ENCODE results near the gene PSMC3. TPM values are rescaled to one million over a fixed set of nuclear protein-coding genes. Genes with fewer than 3 reads are reported as not detected.
"Not testable (repeated sequence)": the region's sequence is repeated elsewhere in the genome, so short reads cannot be mapped to it uniquely, and the experiment has no call there.

Gene PSMC3
- 101 TPM for polyA plus RNA-seq

DNA sequence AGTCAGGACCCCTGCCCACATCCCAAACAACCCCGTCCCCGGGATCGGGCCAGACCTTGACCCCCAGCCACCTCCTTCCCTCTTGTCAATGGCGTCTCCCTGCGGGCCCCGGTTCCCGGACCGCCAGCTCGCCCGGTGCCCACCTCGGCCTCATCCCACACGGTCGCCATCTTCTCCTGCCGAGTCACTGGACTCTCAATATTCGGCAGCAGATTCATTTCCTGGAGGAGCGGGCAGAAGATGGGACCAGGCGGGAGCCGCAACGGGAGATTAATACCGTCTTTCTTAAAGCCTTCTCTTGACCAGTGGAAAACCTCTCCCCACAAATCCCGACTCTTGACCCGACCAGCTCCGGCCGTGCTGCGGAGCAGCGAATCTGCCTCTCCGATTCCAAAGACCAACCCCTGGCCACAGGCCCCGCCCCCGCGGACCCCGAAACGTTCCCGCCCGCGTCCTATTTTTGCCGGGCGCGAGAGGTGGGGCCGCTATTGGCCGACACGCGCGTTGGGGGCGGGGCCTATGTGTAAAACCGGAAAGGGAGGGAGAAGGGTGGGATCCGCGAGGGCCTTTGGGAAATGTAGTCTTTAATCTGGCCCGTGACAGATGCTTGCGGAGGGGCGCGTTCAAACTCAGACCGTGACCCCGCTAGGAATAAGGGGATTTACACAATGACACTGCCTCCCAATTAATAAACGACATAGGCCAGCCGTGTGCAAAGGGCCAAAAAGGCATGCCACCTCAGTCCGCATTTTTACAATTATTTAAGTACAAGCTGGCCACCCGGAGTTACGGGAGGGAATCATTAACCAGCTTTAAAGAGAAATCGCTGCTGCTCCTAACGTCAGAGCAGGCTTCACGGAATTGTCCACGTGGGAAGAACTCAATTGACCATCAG lies at the start of gene PSMC3:
Gene PSMC3 (minus strand): TSS at position 378 of the 895 bp plus-strand sequence. CDS start 160 bp downstream, at position 218.
- Mint-ChIP-seq H3K4me3 (peak within 1 kb of the TSS; percentile 98 to 100 (median 100)), H3K9me3 (no peaks in the 10 kb centered on the region), H3K27me3 (peaks cover 2% of the 10 kb centered on the region), H3K36me3 (peaks cover 5% of the 10 kb centered on the region), H3K4me1 (peaks cover 15 to 21% (median 19%) of the 10 kb centered on the region in 3 donors), H3K27ac (peak within 1 kb of the TSS; percentile 86 to 99 (median 98))

DNA sequence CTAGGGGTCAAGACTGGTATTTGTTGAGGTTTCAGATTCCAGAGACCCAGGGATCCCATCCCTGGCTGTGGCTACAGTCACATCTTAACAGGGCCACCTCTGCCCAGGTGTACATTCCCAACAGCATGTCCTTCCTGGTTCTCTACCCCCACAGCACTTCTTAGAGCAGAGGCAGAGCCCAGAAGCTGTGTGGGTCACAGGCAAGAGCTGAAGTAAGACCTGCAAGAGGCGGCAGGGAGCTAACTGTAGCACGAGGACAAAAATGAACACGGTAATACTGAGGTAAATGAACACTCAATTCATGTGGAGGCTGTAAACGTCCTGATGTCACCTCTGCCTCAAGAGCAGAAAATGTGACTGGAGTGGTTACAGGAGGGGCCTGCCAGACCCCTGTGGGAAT lies 44.4 kb upstream of the PSMC3 start:
- peaks cover 3% of the 10 kb centered on the region for H3K36me3 Mint-ChIP-seq
- H3K4me3 Mint-ChIP-seq: no peak overlapping the region
- peak overlapping the region in 1 of 3 donors; percentile 69 for H3K27ac Mint-ChIP-seq
- H3K4me1 Mint-ChIP-seq: peaks cover 0 to 2% (median 0%) of the 10 kb centered on the region in 3 donors
- no peaks in the 10 kb centered on the region for H3K9me3 Mint-ChIP-seq
- H3K27me3 Mint-ChIP-seq: no peaks in the 10 kb centered on the region

- Mint-ChIP-seq H3K4me1 (peaks cover 0 to 3% (median 2%) of the 10 kb centered on the region in 3 donors), H3K9me3 (no peaks in the 10 kb centered on the region), H3K4me3 (no peak overlapping the region), H3K27me3 (no peaks in the 10 kb centered on the region), H3K36me3 (peaks cover 3% of the 10 kb centered on the region), H3K27ac (peak overlapping the region in 2 of 3 donors; percentile 14 to 32)
Observed at GRCh38 chr11:47469361-47470179, 43.3 kb upstream of the PSMC3 start.

DNA sequence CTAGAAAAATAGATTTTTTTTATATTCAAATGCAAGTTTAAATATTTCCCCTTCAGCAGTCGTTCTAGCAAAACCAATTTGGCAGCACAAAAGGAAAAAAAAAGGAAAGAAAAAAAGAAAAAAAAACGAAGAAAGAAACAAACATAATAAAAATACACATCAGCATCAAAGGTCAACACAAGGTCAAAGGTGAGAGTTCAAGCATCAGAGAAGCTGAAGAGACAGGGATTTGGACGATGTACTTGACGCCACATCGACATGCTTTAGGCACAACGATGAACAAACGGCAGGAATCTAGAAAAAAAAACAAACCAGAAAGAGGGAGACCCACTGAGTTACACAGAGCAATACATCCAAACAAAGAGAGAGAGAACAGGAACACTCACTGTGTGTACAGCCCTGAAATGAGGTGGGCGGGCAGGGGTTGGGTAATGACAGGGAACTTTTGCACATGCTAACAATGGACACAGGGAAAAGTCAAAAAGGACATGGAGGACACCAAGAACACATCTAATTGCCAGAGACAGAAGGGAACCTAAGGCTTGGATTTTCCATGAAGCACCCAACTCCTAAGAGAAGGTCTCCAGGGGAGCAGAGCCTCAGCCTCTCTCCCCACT lies 42.5 kb upstream of the PSMC3 start:
- Mint-ChIP-seq H3K36me3 (peaks cover 3% of the 10 kb centered on the region), H3K9me3 (no peaks in the 10 kb centered on the region), H3K4me1 (peaks cover 0 to 3% (median 2%) of the 10 kb centered on the region in 3 donors), H3K27me3 (no peaks in the 10 kb centered on the region), H3K4me3 (no peak overlapping the region), H3K27ac (peak overlapping the region in 1 of 3 donors; percentile 14)

DNA sequence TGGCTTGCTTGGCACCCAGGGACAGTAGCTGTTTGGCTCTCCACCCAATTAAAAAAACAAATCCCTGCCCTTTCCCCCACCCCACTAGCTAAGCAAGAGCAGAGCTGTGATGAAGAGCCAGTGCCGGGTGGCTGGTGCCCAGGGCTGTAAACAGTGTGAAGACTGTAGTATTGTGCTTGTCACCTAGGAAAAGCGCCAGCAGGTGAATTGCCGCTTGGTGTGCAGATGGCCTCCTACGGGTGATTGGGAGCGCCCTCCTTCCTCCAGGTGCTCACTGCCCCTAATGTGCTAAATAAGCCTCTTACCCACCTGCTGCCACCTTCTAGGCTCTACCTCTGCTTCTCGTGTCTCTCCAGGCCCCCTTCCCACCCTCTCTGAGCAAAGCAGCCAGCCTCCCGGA lies 41.1 kb upstream of the PSMC3 start:
- Mint-ChIP-seq H3K36me3 (peaks cover 3% of the 10 kb centered on the region), H3K27me3 (no peaks in the 10 kb centered on the region), H3K4me1 (peaks cover 0 to 3% (median 0%) of the 10 kb centered on the region in 3 donors), H3K27ac (peak overlapping the region in 1 of 3 donors; percentile 32), H3K9me3 (no peaks in the 10 kb centered on the region), H3K4me3 (no peak overlapping the region)

DNA sequence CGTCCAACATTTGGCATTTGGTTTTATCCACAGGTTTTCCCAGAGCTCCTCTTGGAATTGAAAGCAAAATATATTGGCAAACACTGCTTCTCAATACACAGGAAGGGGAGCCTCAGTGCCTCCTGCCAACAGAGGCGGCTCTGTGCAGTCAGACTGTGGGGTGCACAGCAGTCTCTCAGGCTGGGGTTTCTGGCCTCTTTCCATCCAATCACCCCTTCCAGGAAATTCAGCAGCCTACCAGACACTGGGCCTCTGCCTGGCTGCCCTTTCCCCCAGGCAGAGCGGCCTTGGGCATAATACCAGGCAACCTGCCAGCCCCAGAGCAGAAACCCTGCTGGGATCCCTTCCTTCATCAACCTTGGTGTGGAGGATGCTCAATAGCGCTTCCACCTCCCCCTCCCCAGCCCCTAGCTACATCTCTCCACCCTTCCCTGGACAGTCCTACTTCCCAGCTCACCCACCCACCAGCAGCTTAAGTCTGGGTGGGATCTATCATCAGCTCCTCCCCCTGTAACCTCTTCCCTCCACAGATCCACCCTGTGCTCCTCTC lies 40.5 kb upstream of the PSMC3 start:
- no peak overlapping the region for H3K4me3 Mint-ChIP-seq
- peak overlapping the region in 1 of 3 donors; percentile 32 for H3K27ac Mint-ChIP-seq
- H3K36me3 Mint-ChIP-seq: peaks cover 5% of the 10 kb centered on the region
- H3K9me3 Mint-ChIP-seq: no peaks in the 10 kb centered on the region
- no peaks in the 10 kb centered on the region for H3K27me3 Mint-ChIP-seq
- H3K4me1 Mint-ChIP-seq: peaks cover 0 to 3% (median 3%) of the 10 kb centered on the region in 3 donors

DNA sequence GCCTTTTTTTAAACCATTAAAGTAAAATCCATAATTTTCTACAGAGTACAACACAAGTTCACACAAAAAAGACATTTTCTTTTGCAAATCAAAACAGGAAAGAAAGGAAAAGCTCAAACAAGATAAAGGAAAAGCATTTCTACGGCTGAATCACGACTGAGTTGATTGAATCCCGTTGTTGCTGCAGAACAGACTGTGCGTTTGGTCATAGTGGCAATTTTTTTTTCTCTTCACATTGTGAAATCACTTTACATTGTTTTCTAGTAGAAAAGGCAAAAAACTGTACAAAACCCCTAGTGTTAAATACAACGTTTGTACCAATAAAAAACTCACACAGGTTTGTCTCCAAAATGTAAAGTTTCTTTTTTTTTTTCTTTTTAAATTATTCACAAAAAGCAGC lies 40.0 kb upstream of the PSMC3 start:
- H3K27me3 Mint-ChIP-seq: no peaks in the 10 kb centered on the region
- H3K27ac Mint-ChIP-seq: no peak overlapping the region
- peaks cover 5% of the 10 kb centered on the region for H3K36me3 Mint-ChIP-seq

DNA sequence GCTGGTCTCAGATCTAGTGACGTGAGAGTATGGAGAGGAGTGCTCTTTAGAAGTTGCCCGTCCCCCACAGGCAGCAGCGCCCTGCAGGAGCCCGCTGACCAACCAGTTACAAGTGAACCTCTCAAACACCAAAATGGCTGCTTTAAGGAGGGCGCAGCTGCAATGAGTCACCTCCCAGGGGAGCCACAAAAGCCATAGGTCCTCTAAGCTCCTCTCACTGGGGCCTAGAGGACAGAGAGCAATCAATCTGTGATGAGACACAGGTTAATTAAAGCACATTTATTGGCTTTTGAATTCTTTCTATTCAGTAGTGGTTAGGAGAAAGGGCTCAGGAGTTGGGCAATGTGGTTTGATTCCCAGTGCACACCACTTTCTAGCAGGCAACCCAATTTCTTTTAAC lies 38.2 kb upstream of the PSMC3 start:
- Mint-ChIP-seq H3K36me3 (peaks cover 5% of the 10 kb centered on the region), H3K4me3 (no peak overlapping the region), H3K27ac (no peak overlapping the region)

More for the DNA sequence above, 40.0 kb upstream of the PSMC3 start:
- Mint-ChIP-seq H3K4me3 (no peak overlapping the region), H3K4me1 (peaks cover 0 to 3% (median 3%) of the 10 kb centered on the region in 3 donors), H3K9me3 (no peaks in the 10 kb centered on the region)

GRCh38 chr11:47461876-47462275 lies 35.6 kb upstream of the PSMC3 start:
- Mint-ChIP-seq H3K4me1 (peaks cover 0 to 3% (median 3%) of the 10 kb centered on the region in 3 donors), H3K36me3 (peaks cover 2% of the 10 kb centered on the region), H3K9me3 (no peaks in the 10 kb centered on the region), H3K4me3 (no peak overlapping the region), H3K27ac (no peak overlapping the region), H3K27me3 (no peaks in the 10 kb centered on the region)

More for the DNA sequence above, 38.2 kb upstream of the PSMC3 start:
- Mint-ChIP-seq H3K9me3 (no peaks in the 10 kb centered on the region), H3K27me3 (no peaks in the 10 kb centered on the region), H3K4me1 (peaks cover 0 to 3% (median 3%) of the 10 kb centered on the region in 3 donors)

DNA sequence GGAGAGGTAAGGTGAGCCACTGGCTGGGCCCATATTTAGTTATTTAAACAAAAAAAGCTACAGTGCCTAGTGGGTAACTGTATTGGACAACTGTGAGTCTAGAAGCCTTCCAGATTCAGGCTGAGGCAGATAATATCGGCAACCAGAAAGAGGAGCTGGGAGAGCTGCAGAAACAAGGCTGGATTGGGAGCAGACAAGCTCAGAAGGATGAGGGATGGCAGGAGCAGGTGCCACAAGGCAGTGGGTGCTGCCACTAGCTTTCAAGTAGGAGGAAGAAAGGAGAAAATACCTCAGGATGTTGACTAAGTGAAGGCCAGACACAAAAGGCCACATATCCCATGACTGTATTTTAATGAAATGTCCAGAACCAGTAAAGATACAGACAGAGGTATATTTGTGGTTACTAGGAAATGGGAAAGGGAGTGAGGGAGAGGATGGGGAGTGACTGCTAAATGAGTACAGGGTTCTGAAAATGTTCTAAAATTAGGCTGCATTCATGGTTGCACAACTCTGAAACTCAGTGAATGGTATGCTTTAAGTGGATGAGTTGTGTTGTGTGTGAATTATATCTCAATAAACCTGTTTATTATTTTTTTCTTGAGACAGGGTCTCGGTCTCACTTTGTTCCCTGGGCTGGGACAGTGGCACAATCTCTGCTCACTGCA lies 34.5 kb upstream of the PSMC3 start:
- Mint-ChIP-seq H3K4me3 (no peak overlapping the region), H3K4me1 (peaks cover 0 to 3% (median 3%) of the 10 kb centered on the region in 3 donors), H3K27ac (peak overlapping the region in 2 of 3 donors; percentile 57 to 73), H3K36me3 (peaks cover 2% of the 10 kb centered on the region), H3K27me3 (no peaks in the 10 kb centered on the region), H3K9me3 (no peaks in the 10 kb centered on the region)

- peak overlapping the region in 1 of 3 donors; percentile 32 for H3K27ac Mint-ChIP-seq
- H3K27me3 Mint-ChIP-seq, H3K36me3 Mint-ChIP-seq, H3K4me1 Mint-ChIP-seq, H3K4me3 Mint-ChIP-seq, H3K9me3 Mint-ChIP-seq: not testable (repeated sequence)
Observed at GRCh38 chr11:47454258-47454671, 28.0 kb upstream of the PSMC3 start.

GRCh38 chr11:47453365-47453764 lies 27.1 kb upstream of the PSMC3 start:
- Mint-ChIP-seq H3K4me1 (peaks cover 4% of the 10 kb centered on the region in 3 donors), H3K36me3 (no peaks in the 10 kb centered on the region), H3K9me3 (no peaks in the 10 kb centered on the region), H3K4me3 (no peak overlapping the region), H3K27ac (no peak overlapping the region), H3K27me3 (no peaks in the 10 kb centered on the region)

- H3K9me3 Mint-ChIP-seq: no peaks in the 10 kb centered on the region
- H3K27me3 Mint-ChIP-seq: no peaks in the 10 kb centered on the region
- no peaks in the 10 kb centered on the region for H3K36me3 Mint-ChIP-seq
- H3K27ac Mint-ChIP-seq: no peak overlapping the region
- H3K4me1 Mint-ChIP-seq: peaks cover 4% of the 10 kb centered on the region in 3 donors
- no peak overlapping the region for H3K4me3 Mint-ChIP-seq
Observed at GRCh38 chr11:47451990-47452389, 25.8 kb upstream of the PSMC3 start.

- Mint-ChIP-seq H3K27ac (no peak overlapping the region), H3K9me3 (no peaks in the 10 kb centered on the region), H3K4me3 (no peak overlapping the region), H3K4me1 (peaks cover 4% of the 10 kb centered on the region in 3 donors), H3K27me3 (no peaks in the 10 kb centered on the region), H3K36me3 (no peaks in the 10 kb centered on the region)
Observed at GRCh38 chr11:47451436-47451835, 25.2 kb upstream of the PSMC3 start.

Measured in IgD-negative memory B cell (primary cell).